ENCODE data around the gene SRSF10.
"Not testable (repeated sequence)": the region's sequence is repeated elsewhere in the genome, so short reads cannot be mapped to it uniquely, and the experiment has no call there.

The SRSF10 gene

GRCh38 chr1:23997812-23998211, 17.7 kb upstream of the SRSF10 start:
- DNase-seq (ENCODE audit: low read depth, low spot score): no peak

GRCh38 chr1:23996700-23997229, 16.6 kb upstream of the SRSF10 start:
- DNase-seq (ENCODE audit: low read depth, low spot score): no peak

- no peak for DNase-seq (ENCODE audit: low read depth, low spot score)
Measured at GRCh38 chr1:23995431-23995837, 15.3 kb upstream of the SRSF10 start.

- DNase-seq (ENCODE audit: low read depth, low spot score): not testable (repeated sequence)
Measured at GRCh38 chr1:23992011-23992410, 11.9 kb upstream of the SRSF10 start.

- no peak for DNase-seq (ENCODE audit: low read depth, low spot score)
Measured at GRCh38 chr1:23989263-23989662, 9.1 kb upstream of the SRSF10 start.

GRCh38 chr1:23987038-23987437, 6.9 kb upstream of the SRSF10 start:
- DNase-seq (ENCODE audit: low read depth, low spot score): not testable (repeated sequence)

GRCh38 chr1:23984417-23985186, 4.5 kb upstream of the SRSF10 start:
- no peak for DNase-seq (ENCODE audit: low read depth, low spot score)

- DNase-seq (ENCODE audit: low read depth, low spot score): no peak
Measured at GRCh38 chr1:23980728-23981070, 572 bp upstream of the SRSF10 start.

GRCh38 chr1:23979387-23979880, 693 bp downstream of the SRSF10 start:
- no peak for DNase-seq (ENCODE audit: low read depth, low spot score)

- DNase-seq (ENCODE audit: low read depth, low spot score): no peak
Measured at GRCh38 chr1:23978805-23979204, 1.3 kb downstream of the SRSF10 start.

- no peak for DNase-seq (ENCODE audit: low read depth, low spot score)
Measured at GRCh38 chr1:23977854-23978191, 2.3 kb downstream of the SRSF10 start.

- no peak for DNase-seq (ENCODE audit: low read depth, low spot score)
Measured at GRCh38 chr1:23977187-23977853, 2.8 kb downstream of the SRSF10 start.

- DNase-seq (ENCODE audit: low read depth, low spot score): no peak
Measured at GRCh38 chr1:23967871-23968270, 12.3 kb downstream of the SRSF10 start.

- DNase-seq (ENCODE audit: low read depth, low spot score): no peak
Measured at GRCh38 chr1:23966973-23967493, 13.1 kb downstream of the SRSF10 start.

- no peak for DNase-seq (ENCODE audit: low read depth, low spot score)
Measured at GRCh38 chr1:23964790-23965740, 15.1 kb downstream of the SRSF10 start.

- no peak for DNase-seq (ENCODE audit: low read depth, low spot score)
Measured at GRCh38 chr1:23964235-23964668, 15.9 kb downstream of the SRSF10 start.

GRCh38 chr1:23963617-23964234, 16.4 kb downstream of the SRSF10 start:
- no peak for DNase-seq (ENCODE audit: low read depth, low spot score)

- no peak for DNase-seq (ENCODE audit: low read depth, low spot score)
Measured at GRCh38 chr1:23960291-23961020, 19.7 kb downstream of the SRSF10 start.

- DNase-seq (ENCODE audit: low read depth, low spot score): peak; percentile 85
Measured at GRCh38 chr1:23959461-23960290, 20.5 kb downstream of the SRSF10 start, which contains the start of gene PNRC2. Gene PNRC2, plus strand, starts transcription at chr1:23959828. Its CDS starts 1,630 bp downstream, at chr1:23961458.

Data from brain pericyte (primary cell).